ENCODE measurements around the gene MEF2D.

MEF2D gene

GRCh38 chr1:156524481-156524869, 23.9 kb upstream of the MEF2D start:
- DNase-seq (ENCODE audit: low read depth) = no peak

- no peak for DNase-seq (ENCODE audit: low read depth)
These were observed 23.4 kb upstream of the MEF2D start for GRCh38 chr1:156523801-156524480.

GRCh38 chr1:156522443-156522970, 21.9 kb upstream of the MEF2D start:
- no peak for DNase-seq (ENCODE audit: low read depth)

GRCh38 chr1:156517748-156518147, 17.2 kb upstream of the MEF2D start:
- no peak for DNase-seq (ENCODE audit: low read depth)

- no peak for DNase-seq (ENCODE audit: low read depth)
These were observed 16.2 kb upstream of the MEF2D start for GRCh38 chr1:156516821-156517220.

- no peak for DNase-seq (ENCODE audit: low read depth)
These were observed 15.4 kb upstream of the MEF2D start for GRCh38 chr1:156515956-156516355.

- no peak for DNase-seq (ENCODE audit: low read depth)
These were observed 12.6 kb upstream of the MEF2D start for GRCh38 chr1:156513185-156513584.

- no peak for DNase-seq (ENCODE audit: low read depth)
These were observed 11.1 kb upstream of the MEF2D start for GRCh38 chr1:156511644-156512043.

- no peak for DNase-seq (ENCODE audit: low read depth)
These were observed 10.1 kb upstream of the MEF2D start for GRCh38 chr1:156510709-156511108.

- no peak for DNase-seq (ENCODE audit: low read depth)
These were observed 9.0 kb upstream of the MEF2D start for GRCh38 chr1:156509424-156510034.

GRCh38 chr1:156508955-156509234, 8.3 kb upstream of the MEF2D start:
- DNase-seq (ENCODE audit: low read depth) = no peak

- DNase-seq (ENCODE audit: low read depth) = no peak
These were observed 7.8 kb upstream of the MEF2D start for GRCh38 chr1:156508205-156508954.

GRCh38 chr1:156506450-156506849, 5.9 kb upstream of the MEF2D start:
- DNase-seq (ENCODE audit: low read depth) = no peak

- no peak for DNase-seq (ENCODE audit: low read depth)
These were observed 5.2 kb upstream of the MEF2D start for GRCh38 chr1:156505679-156506298.

GRCh38 chr1:156504821-156505678, 4.5 kb upstream of the MEF2D start:
- DNase-seq (ENCODE audit: low read depth) = peak; percentile 97

GRCh38 chr1:156504438-156504813, 3.9 kb upstream of the MEF2D start:
- no peak for DNase-seq (ENCODE audit: low read depth)

- no peak for DNase-seq (ENCODE audit: low read depth)
These were observed 3.3 kb upstream of the MEF2D start for GRCh38 chr1:156503698-156504437.

GRCh38 chr1:156502894-156503697, 2.5 kb upstream of the MEF2D start:
- DNase-seq (ENCODE audit: low read depth) = no peak

- DNase-seq (ENCODE audit: low read depth) = no peak
These were observed 1.9 kb upstream of the MEF2D start for GRCh38 chr1:156502391-156502893.

Measured in stimulated activated CD8-positive, alpha-beta memory T cell treated with anti-CD3 and anti-CD28 coated beads, Interleukin-12 subunit alpha, Interleukin-12 subunit beta, amount 100 ng/mL, for 4 hours (primary cell).